Bone marrow (tissue), 2 donors: Measurements from ENCODE around the gene PTCD2.
A peak's percentile ranks its signal among the peaks of the same experiment; 100 is the strongest.
"Not testable (repeated sequence)": the region's sequence is repeated elsewhere in the genome, so short reads cannot be mapped to it uniquely, and the experiment has no call there.

Source experiments
- DNase-seq, 2 donors: peaks; one replicate each; lab custom pipeline; 2025; lab: John Stamatoyannopoulos, UW

The PTCD2 gene

DNA sequence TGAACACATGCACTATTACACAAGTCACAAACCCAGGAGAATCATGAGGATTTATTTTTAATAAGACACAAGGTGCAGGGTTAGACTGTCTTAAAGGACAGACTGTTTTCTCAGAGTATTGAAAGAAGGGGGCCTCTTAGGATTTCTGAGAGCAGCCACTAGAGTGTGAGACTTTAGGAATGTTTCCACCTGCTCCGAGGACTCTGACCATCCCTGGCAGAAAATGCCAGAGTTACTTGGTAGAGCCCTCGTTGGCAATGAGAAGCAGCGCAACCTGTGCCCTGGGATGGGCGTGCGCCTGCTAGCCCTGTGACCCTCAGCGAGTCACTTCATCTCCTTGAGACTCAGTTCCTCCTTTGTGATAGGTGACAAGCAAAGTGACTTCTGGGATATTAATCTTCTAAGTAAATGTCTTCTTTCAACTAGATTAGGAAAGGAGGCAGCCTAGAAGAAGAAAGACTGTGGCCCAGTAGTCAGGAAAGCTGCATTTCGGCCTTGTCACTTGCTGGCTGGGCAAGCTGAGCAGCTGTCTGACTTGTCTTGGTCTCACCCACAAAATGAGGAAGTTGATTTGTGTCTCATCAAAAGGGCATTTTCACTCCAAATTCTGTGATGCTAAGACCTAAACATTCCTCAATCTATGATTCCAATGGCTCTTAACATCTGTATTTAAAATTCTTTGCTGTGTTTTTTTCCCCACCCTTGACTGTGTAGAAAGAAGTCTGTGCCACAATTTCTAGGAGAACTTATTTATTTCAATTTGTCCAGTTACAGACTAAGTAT lies 60.5 kb downstream of the PTCD2 start:
- DNase-seq = peak; percentile 8 to 54

DNA sequence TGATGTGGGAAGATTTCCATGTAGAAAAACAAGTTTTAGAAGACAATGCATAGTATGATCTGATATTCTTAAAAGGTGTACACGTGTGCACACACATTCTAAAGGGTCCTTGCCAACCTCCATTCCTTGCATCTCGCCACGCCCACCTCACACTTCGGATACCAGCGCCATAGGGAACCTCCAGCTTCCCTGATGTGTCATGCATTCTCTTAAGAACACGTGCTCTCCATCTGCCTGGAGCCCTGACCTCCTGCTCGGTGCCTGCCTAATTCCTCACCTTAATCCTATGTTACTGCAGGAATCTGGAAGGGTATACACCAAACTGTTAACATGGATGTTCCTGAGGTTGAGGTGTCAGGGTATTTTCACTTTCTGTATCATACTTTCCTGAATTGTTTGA lies 63.1 kb downstream of the PTCD2 start:
- DNase-seq = no peak

DNA sequence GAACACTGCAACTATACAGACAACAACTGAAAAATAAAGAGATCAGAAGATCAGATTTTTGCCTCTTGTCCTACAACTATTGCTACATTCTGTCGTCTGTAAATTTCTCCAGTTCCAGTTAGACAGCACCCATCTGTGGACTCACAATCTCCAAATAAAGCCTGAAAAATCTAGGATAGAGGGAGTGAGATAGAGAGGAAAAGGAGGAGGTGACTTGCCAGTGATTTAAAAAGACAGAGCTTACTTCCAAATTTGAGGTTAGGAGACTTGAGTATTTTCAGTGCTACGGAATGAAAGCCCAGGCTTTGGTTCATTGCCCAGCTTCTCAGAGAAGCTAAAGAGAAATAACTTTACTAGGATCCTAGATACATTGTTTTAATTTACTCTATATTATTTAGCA lies 63.6 kb downstream of the PTCD2 start:
- no peak for DNase-seq

DNA sequence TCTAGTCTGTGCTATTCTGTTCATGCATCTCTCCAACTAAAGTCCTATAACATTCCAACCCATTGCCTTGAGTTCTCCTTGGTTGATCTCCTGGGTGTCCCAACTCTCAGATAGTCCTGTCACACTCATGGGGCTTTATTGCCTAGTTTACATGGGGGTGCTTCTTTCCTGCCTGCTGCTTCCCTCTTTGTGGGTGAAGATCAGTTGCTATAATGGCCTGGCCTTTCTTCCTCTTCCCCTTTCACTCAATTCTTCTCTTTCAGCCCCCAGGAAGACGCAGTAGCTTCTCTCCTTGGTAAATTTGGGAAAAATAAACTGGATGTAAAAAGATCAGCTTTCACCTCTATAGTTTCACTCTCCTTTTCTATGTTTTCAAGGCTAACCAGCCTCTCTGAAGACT lies 66.5 kb downstream of the PTCD2 start:
- peak in 1 of 2 donors; percentile 44 for DNase-seq

DNA sequence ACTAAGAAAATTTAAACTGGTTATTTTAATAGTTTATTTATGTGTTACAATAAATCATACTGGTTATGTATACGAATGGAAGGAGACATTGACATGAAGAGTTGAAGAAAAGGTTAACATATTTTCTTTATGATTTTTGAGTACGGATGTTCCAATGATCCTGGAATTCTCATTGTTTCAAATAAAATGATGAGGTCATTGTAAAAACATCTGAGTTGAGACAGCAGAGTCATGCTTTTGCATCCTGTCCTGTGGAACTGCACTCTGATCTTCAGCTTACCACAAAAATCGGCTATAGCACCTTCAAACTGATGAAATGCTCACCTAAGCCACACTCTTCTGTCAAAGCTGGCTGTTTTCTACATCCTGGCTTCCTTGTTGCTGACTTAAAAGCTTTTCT lies 67.8 kb downstream of the PTCD2 start:
- no peak for DNase-seq

DNA sequence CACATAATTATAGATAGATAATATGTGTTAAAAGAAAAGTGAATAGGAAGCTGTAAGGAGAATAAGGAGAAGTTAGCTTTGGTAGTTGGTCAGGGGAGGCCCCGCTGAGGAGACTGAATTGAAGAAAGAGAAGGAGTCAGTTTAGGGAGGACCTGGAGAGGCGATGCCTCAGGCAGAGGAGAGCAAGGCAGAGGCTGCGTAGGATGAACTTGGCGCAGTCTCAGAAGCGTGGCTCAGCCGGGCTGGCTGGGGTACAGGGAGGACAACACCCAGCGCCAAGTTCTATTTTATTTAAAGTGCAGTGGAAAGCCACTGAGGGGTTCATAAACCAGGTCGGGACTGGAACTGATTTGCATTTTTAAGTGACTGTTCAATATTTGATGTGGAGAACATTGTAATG lies 68.5 kb downstream of the PTCD2 start:
- no peak for DNase-seq

DNA sequence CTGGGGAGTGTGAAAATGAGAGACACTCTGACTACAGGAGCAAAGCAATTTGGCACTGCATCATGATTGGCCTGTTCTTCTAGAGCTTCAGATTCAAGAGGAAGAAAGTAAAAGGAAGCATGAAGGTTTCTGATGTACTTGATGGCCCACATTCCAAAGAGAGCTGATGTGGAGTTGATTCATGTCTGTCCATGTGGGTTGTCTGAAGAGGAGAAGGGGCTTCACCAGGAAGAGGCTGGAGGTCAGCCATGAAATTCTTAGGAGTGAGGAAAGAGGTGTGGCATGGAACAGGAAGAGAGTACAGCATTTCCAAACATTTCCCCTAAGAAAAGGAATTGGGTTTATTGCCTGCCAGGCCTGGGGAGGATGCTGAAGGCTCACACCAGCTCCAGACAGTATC lies 70.7 kb downstream of the PTCD2 start:
- DNase-seq = no peak

DNA sequence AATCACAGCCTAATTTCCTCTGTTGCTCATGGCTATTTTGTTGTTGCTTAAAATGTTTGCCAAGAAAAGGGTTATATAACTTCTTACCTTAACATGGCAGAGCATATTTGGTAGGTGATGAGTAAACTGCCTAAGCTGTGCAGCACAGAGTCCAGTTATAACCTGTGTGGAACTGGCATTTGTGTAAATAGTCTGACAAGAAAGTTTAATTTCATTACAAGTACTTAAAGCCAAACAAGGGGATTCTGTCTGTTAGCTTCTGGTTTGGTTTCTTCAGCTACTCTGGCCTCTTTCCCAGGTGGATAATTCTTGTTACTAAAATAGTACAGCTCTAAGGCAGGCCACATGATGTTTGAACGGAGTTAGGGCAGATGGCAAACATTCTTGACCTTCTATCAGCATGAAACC lies 72.2 kb downstream of the PTCD2 start:
- DNase-seq = no peak

DNA sequence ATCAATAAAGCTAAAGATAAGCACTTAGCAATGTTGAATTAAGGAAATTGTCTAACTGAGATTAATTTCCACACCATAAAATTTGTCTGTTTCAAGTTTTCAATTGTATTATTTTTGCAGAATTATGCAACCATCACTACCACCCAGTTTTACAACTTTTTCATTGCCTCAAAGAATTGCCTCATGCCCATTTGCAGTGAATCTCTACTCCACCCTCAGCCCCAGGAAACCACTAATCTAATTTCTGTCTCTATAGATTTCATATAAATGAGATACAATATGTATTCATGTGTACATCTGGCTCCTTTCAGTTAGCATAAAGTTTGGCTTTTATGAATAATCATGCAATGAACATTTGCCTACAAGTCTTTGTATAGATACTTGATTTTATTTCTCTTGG lies 72.9 kb downstream of the PTCD2 start:
- no peak for DNase-seq

DNA sequence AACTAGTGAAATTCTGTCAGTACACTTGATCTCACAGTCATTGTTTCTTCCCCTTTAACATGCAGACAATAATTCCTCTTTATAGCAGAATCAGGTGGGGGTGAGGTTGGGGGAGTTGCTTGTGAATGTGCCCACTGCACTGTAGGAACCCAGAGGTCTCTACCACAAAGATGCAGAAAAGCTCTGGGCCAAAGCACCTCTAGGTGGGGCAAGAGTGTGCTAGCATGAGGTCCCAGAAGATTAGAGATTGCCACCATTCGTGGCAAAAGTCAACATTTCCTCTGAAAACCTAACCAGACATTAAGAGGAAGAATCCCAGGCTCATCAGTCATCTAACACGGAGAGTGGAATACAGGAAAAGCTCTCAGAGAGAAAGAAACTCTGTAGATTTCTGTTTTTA lies 74.5 kb downstream of the PTCD2 start:
- peak in 1 of 2 donors; percentile 19 for DNase-seq

DNA sequence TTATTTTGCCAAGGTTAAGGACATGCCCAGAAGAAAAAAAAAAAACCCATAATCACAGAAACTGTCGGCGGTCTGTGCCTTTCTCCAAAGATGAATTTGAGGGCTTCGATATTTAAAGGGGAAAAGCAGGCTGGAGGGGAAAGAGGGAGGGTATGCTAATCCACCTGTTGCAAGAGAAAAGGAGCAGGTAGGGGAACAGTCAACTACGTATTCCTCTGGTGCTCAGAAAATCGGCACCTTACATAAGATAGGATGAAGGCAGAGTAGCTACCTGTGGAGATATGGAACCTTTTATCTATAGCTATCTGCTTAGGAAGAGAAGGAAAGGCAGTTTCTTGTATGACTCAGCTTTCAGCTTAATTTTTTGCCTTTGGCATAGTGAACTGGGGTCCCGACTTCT lies 77.7 kb downstream of the PTCD2 start:
- DNase-seq = peak in 1 of 2 donors; percentile 4

DNA sequence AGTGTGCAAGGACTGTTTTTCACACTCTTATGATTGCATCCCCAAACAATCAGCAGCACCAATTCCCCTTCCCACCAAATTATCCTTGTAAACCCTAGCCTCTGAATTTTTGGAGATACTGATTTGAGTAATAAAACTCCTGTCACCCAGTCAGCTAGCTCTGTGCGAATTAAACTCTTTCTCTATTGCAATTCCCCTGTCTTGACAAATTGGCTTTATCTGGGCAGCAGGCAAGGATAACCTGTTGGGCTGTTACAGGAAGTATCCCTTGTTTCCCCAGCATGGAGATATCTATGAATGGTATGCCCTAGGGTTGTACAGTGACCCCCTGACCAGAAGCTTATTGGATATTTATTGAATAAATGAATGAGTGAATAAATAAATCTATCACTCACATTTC lies 80.8 kb downstream of the PTCD2 start:
- no peak for DNase-seq

DNA sequence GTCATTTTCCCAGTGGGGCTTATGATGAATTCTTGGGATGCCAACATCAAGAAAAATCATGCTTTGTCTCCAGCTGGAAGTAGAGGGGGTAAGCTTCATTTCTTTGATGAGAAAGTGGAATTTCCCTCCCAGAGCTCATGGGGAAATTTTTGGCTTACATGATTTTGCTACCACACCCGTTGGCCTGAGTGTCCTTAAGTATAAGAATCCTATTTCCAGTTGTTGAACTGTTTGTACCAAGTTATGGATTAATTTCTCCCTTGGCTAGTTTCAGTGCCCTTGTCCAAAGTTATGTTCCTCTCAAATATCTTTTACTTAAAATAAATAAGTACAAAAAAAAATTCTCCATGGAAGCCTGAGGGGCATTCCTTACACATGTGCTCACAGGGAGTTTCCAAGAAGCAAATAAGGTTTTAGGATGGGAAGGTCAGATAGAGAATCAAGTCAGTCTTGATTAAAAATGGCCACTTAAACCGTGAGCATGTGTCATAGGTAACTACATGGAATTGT lies 82.3 kb downstream of the PTCD2 start:
- no peak for DNase-seq

DNA sequence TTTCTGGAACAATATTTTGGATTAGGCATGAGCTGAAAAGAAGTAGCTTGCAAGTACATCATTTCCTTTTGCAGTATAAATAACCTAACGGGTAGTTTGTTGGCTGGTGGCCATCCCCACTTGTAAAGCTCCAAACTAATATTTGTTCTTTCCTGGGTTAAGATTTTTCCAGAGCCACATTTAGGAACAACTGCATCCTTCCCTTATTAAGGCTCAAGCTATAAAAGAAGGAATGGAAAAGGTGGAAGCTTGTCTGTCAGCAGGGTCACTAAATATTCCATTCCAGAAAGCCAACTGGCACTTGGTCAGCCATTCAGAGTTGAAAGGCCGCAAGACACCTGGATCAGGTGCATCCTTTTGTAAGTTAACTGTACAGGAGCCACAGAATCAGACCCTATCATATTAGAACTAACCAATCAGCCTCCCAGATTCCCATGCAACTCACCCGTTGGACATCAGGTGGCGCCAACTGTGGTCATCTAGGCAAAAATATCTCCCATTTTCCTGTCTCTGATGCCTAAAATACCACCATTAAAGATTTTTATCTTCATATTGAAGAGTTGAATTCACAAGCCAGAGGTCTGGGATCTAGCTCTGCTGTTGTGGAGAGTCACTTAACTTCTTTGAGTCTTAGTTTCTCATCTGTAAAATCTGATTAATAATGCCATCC lies 82.9 kb downstream of the PTCD2 start:
- no peak for DNase-seq

DNA sequence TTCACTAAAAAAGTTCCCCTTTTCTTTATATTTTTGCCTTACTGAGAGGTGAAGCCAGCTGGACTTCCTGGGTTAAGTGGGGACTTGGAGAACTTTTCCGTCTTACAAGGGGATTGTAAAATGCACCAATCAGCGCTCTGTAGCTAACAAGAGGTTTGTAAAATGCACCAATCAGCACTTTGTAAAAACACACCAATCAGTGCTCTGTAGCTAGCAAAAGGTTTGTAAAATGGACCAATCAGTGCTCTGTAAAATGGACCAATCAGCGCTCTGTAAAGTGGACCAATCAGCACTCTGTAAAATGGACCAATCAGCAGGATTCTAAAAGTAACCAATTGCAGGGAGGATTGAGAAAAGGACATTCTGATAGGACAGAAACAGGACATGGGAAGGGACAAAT lies 84.6 kb downstream of the PTCD2 start:
- DNase-seq = not testable (repeated sequence)

DNA sequence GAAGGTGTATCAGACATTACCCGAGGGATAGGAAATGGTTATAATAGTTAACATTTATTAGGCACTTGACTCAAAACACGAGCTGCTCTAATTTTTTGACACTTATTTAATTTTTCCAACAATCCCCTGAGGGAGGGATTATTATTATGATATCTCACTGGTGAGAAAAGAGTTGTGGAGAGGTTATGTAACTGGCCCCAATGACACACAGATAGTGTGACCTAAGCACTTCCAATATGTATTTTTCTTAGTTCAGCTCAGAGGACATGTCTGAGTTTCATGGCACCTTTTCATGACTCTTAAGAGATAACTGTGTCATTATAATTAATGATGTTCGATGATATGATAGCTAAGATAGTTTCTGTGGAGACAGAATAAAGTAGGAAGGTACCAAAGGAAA lies 86.9 kb downstream of the PTCD2 start:
- DNase-seq = no peak

DNA sequence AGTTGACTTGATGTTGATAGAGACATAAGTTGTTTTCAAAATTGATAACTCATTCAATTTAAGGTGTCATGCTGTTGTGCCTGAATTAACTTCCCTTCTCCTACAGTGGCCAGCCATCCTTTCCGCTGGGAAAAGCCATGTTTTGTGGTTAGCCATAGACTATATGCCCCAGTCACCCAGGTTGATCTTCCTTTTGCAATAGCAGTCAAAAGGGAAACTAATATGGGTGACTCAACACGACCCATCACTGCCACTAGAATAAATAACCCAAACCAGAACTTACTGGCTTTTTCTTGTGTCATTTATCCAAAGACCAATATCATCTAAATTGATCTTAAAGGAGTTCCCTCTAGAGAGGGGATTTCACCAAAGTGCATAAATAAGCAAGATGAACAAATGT lies 87.4 kb downstream of the PTCD2 start:
- no peak for DNase-seq

DNA sequence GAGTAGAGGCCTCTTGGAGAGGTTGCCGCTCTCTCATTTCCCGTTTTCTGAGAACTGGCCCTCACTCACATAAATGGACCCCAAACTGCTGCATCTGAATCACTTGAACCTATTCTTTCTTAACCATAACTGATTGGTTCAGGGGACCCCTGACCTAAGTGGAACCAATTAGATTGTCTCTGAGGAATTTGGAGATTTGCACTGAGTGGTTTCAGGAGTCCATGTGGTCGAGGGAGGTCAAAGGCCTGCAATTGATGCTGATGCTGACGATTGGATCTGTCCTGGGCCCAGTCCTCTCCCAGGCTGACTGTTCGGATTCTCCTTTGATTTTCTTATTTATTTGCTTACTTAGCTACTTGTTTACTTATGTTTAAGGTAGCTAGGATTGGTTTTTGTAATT lies 88.0 kb downstream of the PTCD2 start:
- no peak for DNase-seq

DNA sequence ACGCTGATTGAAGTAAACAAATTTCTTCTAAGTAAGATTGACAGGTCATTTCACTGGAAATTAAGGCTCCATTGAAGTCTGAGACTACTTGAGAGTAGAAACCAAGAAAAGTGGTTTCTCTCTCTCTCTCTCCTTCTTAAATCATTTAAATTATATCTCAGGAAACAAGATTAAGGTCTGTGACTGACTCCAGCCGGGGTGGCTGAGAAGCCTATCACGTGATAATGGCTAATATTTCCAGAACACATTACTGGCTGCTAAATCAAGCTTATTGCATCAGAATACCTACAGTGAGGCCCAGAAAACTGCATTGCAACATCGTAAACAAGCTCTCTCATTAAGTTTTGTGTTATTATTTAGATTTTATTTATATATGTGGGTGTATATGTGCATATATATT lies 88.4 kb downstream of the PTCD2 start:
- no peak for DNase-seq

DNA sequence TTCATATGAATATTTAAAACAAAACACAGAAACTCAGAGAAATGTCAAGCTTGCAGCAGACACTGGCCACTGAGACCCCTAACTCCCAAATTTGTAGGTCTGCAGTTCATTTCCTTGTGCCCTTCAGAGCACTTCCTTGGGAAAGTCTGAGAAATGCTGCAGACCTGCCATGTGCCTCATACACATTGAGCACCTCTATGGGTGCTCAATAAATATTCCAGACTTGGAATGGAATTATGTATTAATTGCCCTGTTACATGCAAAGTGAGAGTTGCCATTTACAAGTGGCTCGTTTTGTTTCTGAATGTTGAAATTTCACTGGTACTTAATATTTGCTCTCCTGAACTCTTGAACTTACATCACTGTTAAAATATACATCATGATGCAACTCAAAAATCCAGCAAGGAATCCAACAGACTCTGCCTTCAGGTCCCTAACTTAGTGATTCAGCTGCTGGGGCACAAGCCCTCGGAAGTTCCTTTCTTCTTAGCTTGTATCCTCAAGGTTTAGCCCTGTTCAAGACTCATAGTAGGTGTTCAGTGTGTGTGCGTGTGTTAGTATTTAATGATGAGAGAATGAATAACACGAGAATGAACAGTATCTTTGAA lies 90.6 kb downstream of the PTCD2 start:
- DNase-seq = no peak

DNA sequence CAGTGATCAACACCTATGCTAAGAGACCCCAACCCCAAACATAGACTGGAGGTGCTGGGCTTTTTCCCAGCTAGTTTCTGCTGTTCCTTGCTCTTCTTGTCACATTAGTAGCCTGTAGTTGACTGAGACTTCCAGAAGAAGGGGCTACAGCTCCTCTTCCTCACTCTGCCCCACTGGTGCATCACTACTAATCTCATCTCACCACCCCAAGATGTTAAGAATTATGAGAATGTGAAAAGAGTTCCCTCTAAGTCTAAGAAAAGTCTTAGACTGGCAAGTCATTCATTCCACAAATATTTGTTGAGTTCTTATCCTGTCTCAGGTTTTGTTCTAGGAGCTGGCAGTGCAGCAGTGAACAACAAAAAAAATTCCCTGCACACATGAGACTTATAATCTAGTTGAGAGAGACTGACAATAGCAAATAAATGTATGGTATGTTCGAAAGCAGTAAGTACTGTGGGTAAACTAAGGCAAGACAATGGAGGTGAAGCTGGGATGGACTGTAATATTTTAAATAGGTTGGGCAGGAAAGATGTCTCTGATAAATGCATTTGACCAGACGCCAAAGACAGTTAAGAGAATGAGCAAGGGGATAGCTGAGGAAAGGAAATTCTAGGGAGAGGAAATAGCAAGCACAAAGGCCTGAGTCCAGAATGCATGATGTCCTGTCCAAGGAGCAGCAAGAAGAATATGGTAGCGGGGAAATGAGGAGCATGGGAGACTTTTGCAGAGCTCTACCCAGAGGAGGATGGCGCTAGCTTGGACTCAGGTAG lies 92.3 kb downstream of the PTCD2 start:
- no peak for DNase-seq

DNA sequence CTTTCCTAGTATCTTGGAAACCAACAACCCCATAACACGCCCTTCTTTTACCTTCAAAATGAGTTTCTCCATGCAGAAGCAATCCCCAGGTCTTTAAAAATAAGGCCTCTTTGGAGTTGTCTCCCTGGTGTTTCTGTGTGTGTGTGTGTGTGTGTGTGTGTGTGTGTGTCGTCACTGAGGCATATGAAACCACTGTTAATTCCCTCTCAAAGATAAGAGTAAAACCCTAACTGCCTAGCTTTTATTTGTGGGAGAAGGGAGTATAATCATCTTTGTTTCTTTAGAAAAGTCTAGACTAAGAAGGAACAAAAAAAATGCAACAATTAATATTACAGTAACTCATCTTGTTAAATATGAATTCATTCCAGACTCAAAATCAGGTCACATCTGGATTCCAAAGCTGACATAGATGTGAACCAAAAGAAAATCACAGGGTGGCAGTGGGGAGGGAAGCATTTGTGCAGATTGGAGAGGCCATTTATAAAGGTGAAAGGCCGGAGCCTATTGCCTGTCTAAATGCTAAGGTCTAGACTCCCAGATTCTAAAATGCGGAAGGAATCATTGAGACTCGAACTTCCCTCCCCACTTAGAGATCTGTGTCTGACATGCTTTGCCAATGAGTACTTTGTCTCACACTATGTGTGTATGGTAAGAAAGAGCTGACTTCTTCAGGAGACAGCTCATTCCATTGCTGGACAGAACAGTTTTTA lies 95.6 kb downstream of the PTCD2 start:
- no peak for DNase-seq
